ENCODE data around the gene TMEFF2.

GRCh38 chr2:192127434-192127833 lies 67.3 kb downstream of the TMEFF2 start:
- TF ChIP-seq CTCF (tag by site-specific recombination; IDR thresholded peaks at IDR 0.05) (no peak), ZNF416 (tag by site-specific recombination; IDR thresholded peaks at IDR 0.05) (no peak), ZNF26 (tag by site-specific recombination; IDR thresholded peaks at IDR 0.05) (no peak)
- TF ChIP-seq, protein P1, sequence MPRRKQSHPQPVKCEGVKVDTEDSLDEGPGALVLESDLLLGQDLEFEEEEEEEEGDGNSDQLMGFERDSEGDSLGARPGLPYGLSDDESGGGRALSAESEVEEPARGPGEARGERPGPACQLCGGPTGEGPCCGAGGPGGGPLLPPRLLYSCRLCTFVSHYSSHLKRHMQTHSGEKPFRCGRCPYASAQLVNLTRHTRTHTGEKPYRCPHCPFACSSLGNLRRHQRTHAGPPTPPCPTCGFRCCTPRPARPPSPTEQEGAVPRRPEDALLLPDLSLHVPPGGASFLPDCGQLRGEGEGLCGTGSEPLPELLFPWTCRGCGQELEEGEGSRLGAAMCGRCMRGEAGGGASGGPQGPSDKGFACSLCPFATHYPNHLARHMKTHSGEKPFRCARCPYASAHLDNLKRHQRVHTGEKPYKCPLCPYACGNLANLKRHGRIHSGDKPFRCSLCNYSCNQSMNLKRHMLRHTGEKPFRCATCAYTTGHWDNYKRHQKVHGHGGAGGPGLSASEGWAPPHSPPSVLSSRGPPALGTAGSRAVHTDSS (tag by site-specific recombination; IDR thresholded peaks at IDR 0.05): no peak

Data from HEK293 (cell line).